HG02943 (cell line): ENCODE results near the gene CYBRD1.

Experiments used
- ATAC-seq: cut with Tn5 transposase; IDR thresholded peaks from one replicate; pipeline ENCODE4 v1.9.1; 2021; ENCODE audit warnings: mild to moderate bottlenecking, low read depth, moderate library complexity; ENCODE audit not compliant: unreplicated experiment

The CYBRD1 gene

DNA sequence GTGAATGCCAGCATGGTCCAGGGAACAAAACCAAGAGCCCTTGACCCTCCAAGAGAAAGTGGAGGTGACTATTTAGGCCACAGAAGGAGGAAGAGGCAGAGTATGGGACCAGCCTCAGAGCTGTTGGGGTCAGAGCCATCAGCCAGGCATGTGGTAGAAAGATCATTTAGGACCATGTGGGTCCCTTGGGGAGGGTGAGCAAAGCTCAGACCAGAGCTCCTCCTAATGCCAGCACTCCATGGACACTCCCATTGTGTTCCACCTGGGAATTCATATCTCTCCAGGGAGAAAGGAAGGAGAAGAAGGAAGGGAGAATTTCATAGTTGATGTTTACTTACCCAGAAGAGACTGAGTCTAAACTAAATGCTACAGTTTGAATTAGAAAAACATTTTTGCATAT, 73.2 kb downstream of the CYBRD1 start:
- no peak for ATAC-seq

DNA sequence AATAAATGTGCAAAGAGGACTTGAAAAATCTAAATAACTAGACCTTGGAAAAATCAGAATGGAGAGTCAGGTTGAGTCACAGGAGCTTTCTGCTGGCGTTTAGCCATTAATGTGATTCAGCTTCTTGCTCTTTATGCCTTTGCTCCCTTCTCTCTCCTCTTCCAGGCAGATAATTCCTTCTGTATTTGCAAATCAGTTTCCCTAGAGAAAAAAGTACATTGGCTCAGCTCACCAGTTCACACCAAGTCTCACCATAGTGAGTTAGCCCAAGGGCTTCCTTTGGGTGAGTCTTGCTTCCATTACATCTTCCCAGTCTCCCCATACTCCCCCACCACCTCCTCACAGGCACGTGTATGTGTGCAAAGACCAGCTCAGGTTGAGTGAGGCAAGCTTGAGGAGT, 73.6 kb downstream of the CYBRD1 start:
- no peak for ATAC-seq

DNA sequence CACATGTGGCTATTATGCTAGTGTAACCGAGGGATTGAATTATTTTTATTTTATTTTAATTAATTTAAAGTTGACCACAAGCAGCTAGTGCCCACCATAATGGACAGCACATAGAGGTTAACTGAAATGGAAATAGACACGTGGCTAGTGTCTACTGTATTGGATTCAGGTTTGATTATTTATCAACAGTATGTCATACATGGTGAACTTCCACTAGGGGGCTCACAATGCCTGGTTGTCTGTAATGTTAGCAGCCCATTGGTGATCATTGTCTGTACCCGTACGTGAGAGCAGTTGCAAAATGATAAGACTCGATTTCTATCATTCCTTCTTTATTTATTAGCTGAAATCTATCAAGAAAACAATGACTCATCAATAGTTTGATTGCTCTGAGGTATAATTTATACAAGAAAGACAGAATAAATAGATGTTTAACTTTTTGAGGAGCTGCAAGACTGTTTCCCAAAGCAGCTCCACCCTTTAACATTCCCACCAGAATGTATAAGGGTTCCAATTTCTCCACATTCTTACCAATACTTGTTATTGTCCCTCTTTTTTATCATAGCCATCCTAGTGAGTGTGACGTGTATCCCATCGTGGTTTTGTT, 76.5 kb downstream of the CYBRD1 start:
- no peak for ATAC-seq

DNA sequence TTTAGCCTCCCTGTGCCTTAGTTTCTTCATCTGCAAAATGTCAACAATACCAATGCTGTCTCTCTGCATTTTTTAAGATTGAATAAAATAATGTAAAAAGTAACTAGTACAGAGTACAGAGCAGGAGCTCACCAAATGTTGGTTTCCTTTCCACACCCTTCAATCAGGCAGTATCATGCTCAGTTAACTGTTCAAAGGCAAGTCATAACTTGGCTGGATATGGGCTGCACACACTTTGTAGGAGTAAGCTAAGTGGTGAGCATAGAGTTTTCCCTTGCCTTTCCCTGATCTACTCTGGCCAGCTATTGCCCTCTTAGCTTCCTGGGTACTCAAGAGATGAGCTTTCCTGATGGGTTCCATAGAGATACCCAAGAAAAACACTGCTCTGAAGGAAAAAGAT, 77.9 kb downstream of the CYBRD1 start:
- no peak for ATAC-seq

DNA sequence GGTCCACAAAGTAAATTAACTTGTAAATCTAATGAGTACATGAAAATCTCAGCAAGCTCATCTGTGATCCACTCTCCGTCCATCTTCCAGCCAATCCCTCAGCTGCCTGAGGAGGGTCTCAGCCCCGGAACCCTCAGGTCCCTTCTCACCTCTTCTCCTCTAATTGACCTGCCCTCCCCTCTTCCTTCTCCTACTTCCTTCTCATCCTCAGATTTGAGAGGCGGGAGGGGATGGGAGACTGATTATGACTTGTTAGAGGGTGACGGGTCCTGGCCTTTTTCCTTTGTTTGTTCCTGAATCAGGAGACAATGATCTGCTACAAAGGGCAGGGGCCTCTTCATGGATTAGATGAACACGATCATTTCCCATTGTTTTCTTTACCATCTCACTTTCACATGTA, 80.1 kb downstream of the CYBRD1 start:
- no peak for ATAC-seq
